Right lobe of liver (tissue), 4 donors: ENCODE data around the gene KMT2C.

Source experiments
- POLR2A ChIP-seq: fragments of 450-650 bp; IDR thresholded peaks from one replicate; pipeline ENCODE4 v1.6.1; 2017; ENCODE audit warnings: antibody characterized with exemption, mild to moderate bottlenecking
- TF ChIP-seq, protein P1 (sequence below), 4 donors: fragments of 200-600 bp in 3 of 4; fragments of 450-650 bp in 1 of 4; IDR thresholded peaks; one replicate each; pipeline versions ENCODE4 v1.5.1 to v1.8.0; 2016 to 2022; ENCODE audit warnings: antibody characterized with exemption in 4 of 4, mild to moderate bottlenecking in 2 of 4
- donor health status: DM: no; HTN: no; CAD: no.
- donor health status: DM: no; HTN: no; CAD: no.
- donor health status: DM: no; HTN: yes; CAD: no.

DNA sequence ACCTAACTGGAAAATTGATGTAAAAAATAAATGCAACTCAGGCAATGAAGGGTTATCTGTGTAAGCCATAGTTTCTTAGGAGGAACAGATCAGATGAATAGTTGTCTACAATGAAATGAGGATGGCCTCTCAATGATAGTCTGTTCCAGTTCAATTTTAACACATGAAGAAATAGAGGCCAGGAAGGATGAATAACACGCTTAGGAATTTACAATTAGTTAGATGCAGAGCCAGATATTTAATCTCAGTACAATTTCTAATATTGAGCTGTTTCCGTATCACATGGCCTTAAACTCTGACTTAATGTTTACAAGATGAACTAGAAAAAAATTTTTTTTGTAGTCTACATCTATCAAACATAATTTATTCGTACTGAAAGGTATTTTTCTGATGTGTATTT, 233.7 kb downstream of the KMT2C start:
- TF ChIP-seq, protein P1, sequence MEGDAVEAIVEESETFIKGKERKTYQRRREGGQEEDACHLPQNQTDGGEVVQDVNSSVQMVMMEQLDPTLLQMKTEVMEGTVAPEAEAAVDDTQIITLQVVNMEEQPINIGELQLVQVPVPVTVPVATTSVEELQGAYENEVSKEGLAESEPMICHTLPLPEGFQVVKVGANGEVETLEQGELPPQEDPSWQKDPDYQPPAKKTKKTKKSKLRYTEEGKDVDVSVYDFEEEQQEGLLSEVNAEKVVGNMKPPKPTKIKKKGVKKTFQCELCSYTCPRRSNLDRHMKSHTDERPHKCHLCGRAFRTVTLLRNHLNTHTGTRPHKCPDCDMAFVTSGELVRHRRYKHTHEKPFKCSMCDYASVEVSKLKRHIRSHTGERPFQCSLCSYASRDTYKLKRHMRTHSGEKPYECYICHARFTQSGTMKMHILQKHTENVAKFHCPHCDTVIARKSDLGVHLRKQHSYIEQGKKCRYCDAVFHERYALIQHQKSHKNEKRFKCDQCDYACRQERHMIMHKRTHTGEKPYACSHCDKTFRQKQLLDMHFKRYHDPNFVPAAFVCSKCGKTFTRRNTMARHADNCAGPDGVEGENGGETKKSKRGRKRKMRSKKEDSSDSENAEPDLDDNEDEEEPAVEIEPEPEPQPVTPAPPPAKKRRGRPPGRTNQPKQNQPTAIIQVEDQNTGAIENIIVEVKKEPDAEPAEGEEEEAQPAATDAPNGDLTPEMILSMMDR (IDR thresholded peaks at IDR 0.05) = no peak
- TF ChIP-seq POLR2A = no peak
